Activated CD8-positive, alpha-beta memory T cell treated with anti-CD3 and anti-CD28 coated beads, Interleukin-2, amount 50 U/mL, for 1 hour (primary cell): ENCODE results near the gene ARHGAP25.
"Not testable (repeated sequence)": the region's sequence is repeated elsewhere in the genome, so short reads cannot be mapped to it uniquely, and the experiment has no call there.

ENCODE experiments used
- DNase-seq: peaks from one replicate; pipeline ENCODE4 v3.0.0-alpha.2; 2020; ENCODE audit errors: extremely low read depth

ARHGAP25 gene

GRCh38 chr2:68796295-68796905 is 61.8 kb downstream of the ARHGAP25 start:
- DNase-seq = no peak

GRCh38 chr2:68798569-68798968 is 64.0 kb downstream of the ARHGAP25 start:
- no peak for DNase-seq

- DNase-seq = no peak
Measured at GRCh38 chr2:68799140-68800026, 64.8 kb downstream of the ARHGAP25 start.

- DNase-seq = no peak
Measured at GRCh38 chr2:68800027-68800401, 65.4 kb downstream of the ARHGAP25 start.

- no peak for DNase-seq
Measured at GRCh38 chr2:68800517-68800916, 65.9 kb downstream of the ARHGAP25 start.

GRCh38 chr2:68802161-68802560 is 67.5 kb downstream of the ARHGAP25 start:
- not testable (repeated sequence) for DNase-seq

GRCh38 chr2:68805025-68805424 is 70.4 kb downstream of the ARHGAP25 start:
- DNase-seq = no peak

- DNase-seq = no peak
Measured at GRCh38 chr2:68806511-68807109, 72.0 kb downstream of the ARHGAP25 start.

GRCh38 chr2:68807821-68808266 is 73.2 kb downstream of the ARHGAP25 start:
- DNase-seq = no peak

- no peak for DNase-seq
Measured at GRCh38 chr2:68809324-68810240, 75.0 kb downstream of the ARHGAP25 start.

- DNase-seq = no peak
Measured at GRCh38 chr2:68811364-68811763, 76.8 kb downstream of the ARHGAP25 start.

GRCh38 chr2:68812251-68812650 is 77.6 kb downstream of the ARHGAP25 start:
- no peak for DNase-seq

GRCh38 chr2:68813596-68813995 is 79.0 kb downstream of the ARHGAP25 start:
- no peak for DNase-seq

- no peak for DNase-seq
Measured at GRCh38 chr2:68817306-68817705, 82.7 kb downstream of the ARHGAP25 start.

- DNase-seq = no peak
Measured at GRCh38 chr2:68819556-68819955, 84.9 kb downstream of the ARHGAP25 start.

- DNase-seq = no peak
Measured at GRCh38 chr2:68822207-68822872, 87.7 kb downstream of the ARHGAP25 start.

- no peak for DNase-seq
Measured at GRCh38 chr2:68824831-68825230, 90.2 kb downstream of the ARHGAP25 start.

- no peak for DNase-seq
Measured at GRCh38 chr2:68825866-68826265, 91.3 kb downstream of the ARHGAP25 start.

GRCh38 chr2:68827666-68828065 is 93.1 kb downstream of the ARHGAP25 start:
- DNase-seq = no peak

- no peak for DNase-seq
Measured at GRCh38 chr2:68828887-68829708, 94.5 kb downstream of the ARHGAP25 start.
